Small intestine (tissue), 7 donors: ENCODE results near the gene RALB. TPM values are rescaled to one million over a fixed set of nuclear protein-coding genes. Genes with fewer than 3 reads are reported as not detected.

ENCODE experiments used
- DNase-seq, 2 donors: peaks; one replicate each; pipeline versions ENCODE4 v3.0.0 to v3.0.0-alpha.2; 2013
- FAIRE-seq: peaks from 2 replicates; lab custom pipeline; 2012; peaks lifted over from hg19 to GRCh38; lab: Jason Lieb, UNC
- H3K27ac ChIP-seq, 3 donors: one replicate each; pipeline ENCODE4 v1.5.1; 2013; ENCODE audit warnings: low read length in 2 of 3, mild to moderate bottlenecking in 2 of 3, control low read depth in 1 of 3, inconsistent platforms in 1 of 3, low read depth in 1 of 3, moderate library complexity in 1 of 3
- H3K27me3 ChIP-seq, 3 donors: one replicate each; pipeline ENCODE4 v1.6.1; 2013; ENCODE audit warnings: low read length in 3 of 3, inconsistent platforms in 1 of 3; ENCODE audit not compliant: control insufficient read depth in 3 of 3, insufficient read depth in 3 of 3
- H3K36me3 ChIP-seq, 3 donors: one replicate each; pipeline ENCODE4 v1.6.1; 2013; ENCODE audit warnings: low read length in 3 of 3, inconsistent platforms in 1 of 3, low read depth in 1 of 3, mild to moderate bottlenecking in 1 of 3, moderate library complexity in 1 of 3; ENCODE audit not compliant: control insufficient read depth in 3 of 3, insufficient read depth in 2 of 3
- H3K4me1 ChIP-seq, 3 donors: one replicate each; pipeline ENCODE4 v1.6.1; 2013; ENCODE audit warnings: low read length in 2 of 3, inconsistent platforms in 1 of 3, low read depth in 1 of 3, mild to moderate bottlenecking in 1 of 3, moderate library complexity in 1 of 3; ENCODE audit not compliant: control insufficient read depth in 3 of 3, insufficient read depth in 2 of 3
- H3K4me3 ChIP-seq, 3 donors: one replicate each; pipeline ENCODE4 v1.5.1; 2013; ENCODE audit warnings: low read length in 3 of 3, control low read depth in 1 of 3, inconsistent platforms in 1 of 3, low read depth in 1 of 3, mild to moderate bottlenecking in 1 of 3, moderate library complexity in 1 of 3
- H3K9me3 ChIP-seq, 2 donors: one replicate each; pipeline ENCODE4 v1.6.1; 2013; ENCODE audit warnings: low read depth in 1 of 2, low read length in 1 of 2; ENCODE audit not compliant: control insufficient read depth in 2 of 2, insufficient read depth in 1 of 2
- WGBS, 3 donors: extraction: QIAGEN DNeasy Blood & Tissue Kit; methylation state at CpG; one replicate each; pipeline ENCODE4 v1.1.7; 2013; 5-methylcytosine and 5-hydroxymethylcytosine counted together
- polyA plus RNA-seq, 4 donors: library from polyadenylated mRNA; stranded (reverse) in 3 of 4; unstranded in 1 of 4; fragments of 200-250 nt in 3 of 4; fragments of 120-200 nt in 1 of 4; gene quantifications; one replicate each; pipeline versions ENCODE4 v1.2.1 to v1.2.3, GENCODE V29; 2013
- donor health status: healthy with polysubstance abuse.
- donor health status: control.
- donor health status: control.
- donor health status: Bipolar disorder and iron deficiency.
- donor health status: healthy.

RALB gene
- polyA plus RNA-seq, 4 donors = 61.8 to 141 (median 75.3) TPM

DNA sequence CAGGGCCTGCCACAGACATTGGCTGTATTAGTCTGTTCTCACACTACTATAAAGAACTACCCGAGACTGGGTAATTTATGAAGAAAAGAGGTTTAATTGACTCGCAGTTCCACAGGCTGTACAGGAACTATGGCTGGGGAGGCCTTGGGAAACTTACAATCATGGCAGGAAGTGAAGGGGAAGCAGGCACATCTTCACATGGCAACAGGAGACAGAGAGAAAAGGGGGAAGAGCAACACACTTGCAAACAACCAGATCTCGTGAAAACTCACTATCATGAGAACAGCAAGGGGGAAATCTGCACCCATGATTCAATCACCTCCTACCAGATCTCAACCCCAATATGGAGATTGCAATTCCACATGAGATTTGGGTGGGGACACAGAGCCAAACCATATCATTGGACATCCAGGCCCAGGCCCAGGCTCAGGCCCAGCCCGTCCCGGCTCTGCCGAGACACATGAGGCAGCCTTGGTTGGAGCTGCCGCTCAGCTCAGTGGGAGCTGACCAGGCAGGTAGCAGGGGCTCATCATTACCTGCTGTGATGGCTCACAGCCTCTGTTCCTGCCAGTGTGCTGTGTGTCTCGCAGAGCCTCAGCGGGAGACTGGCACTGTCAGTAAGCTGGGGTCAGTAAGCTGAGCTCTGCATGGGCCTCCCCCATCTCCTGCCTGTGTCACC, 8.6 kb upstream of the RALB start:
- 97 to 98% (median 97%) methylated on average over 9 of the region's 9 CpGs for WGBS, 3 donors

GRCh38 chr2:120244656-120245519, 7.8 kb upstream of the RALB start:
- no peaks in the 10 kb centered on the region for H3K36me3 ChIP-seq
- peaks cover 0 to 3% (median 0%) of the 10 kb centered on the region in 3 donors for H3K27me3 ChIP-seq
- WGBS, 3 donors = 24 to 67% (median 44%) methylated on average over 12 of the region's 12 CpGs
- DNase-seq (peak; percentile 74 to 78), FAIRE-seq (no peak)
- peaks cover 0 to 3% of the 10 kb centered on the region in 2 donors for H3K9me3 ChIP-seq
- no peak overlapping the region for H3K4me3 ChIP-seq
- peak overlapping the region; percentile 87 to 96 (median 90) for H3K27ac ChIP-seq
- peaks cover 0 to 62% (median 12%) of the 10 kb centered on the region in 3 donors for H3K4me1 ChIP-seq

More for the DNA sequence above, 8.6 kb upstream of the RALB start:
- Histone ChIP-seq H3K4me3 (no peak overlapping the region), H3K9me3 (peaks cover 0 to 3% of the 10 kb centered on the region in 2 donors), H3K36me3 (peaks cover 0 to 2% (median 0%) of the 10 kb centered on the region in 3 donors), H3K27ac (peak overlapping the region in 2 of 3 donors; percentile 90 to 96), H3K27me3 (peaks cover 0 to 3% (median 0%) of the 10 kb centered on the region in 3 donors), H3K4me1 (peaks cover 0 to 71% (median 18%) of the 10 kb centered on the region in 3 donors)
- no peak for FAIRE-seq
- DNase-seq = no peak

- Histone ChIP-seq H3K9me3 (peaks cover 0 to 3% of the 10 kb centered on the region in 2 donors), H3K27me3 (peaks cover 0 to 3% (median 0%) of the 10 kb centered on the region in 3 donors), H3K36me3 (no peaks in the 10 kb centered on the region), H3K27ac (peak overlapping the region; percentile 87 to 96 (median 90)), H3K4me1 (peaks cover 0 to 54% (median 11%) of the 10 kb centered on the region in 3 donors), H3K4me3 (no peak overlapping the region)
- WGBS, 3 donors = 14 to 54% (median 38%) methylated on average over 15 of the region's 15 CpGs
- no peak for FAIRE-seq
- DNase-seq = peak; percentile 96
Measured at GRCh38 chr2:120245520-120246332, 6.9 kb upstream of the RALB start.

- WGBS, 3 donors = 38 to 62% (median 45%) methylated on average over 20 of the region's 20 CpGs
- H3K36me3 ChIP-seq = no peaks in the 10 kb centered on the region
- H3K4me1 ChIP-seq = peaks cover 0 to 51% (median 11%) of the 10 kb centered on the region in 3 donors
- FAIRE-seq (no peak), DNase-seq (no peak)
- H3K4me3 ChIP-seq = no peak overlapping the region
- H3K27ac ChIP-seq = peak overlapping the region in 1 of 3 donors; percentile 96
- peaks cover 0 to 3% of the 10 kb centered on the region in 2 donors for H3K9me3 ChIP-seq
- H3K27me3 ChIP-seq = peaks cover 0 to 3% (median 0%) of the 10 kb centered on the region in 3 donors
Measured at GRCh38 chr2:120246546-120247300, 5.9 kb upstream of the RALB start.

GRCh38 chr2:120247851-120248250, 4.8 kb upstream of the RALB start:
- H3K27me3 ChIP-seq = peaks cover 0 to 3% (median 0%) of the 10 kb centered on the region in 3 donors
- no peak overlapping the region for H3K27ac ChIP-seq
- H3K4me1 ChIP-seq = peaks cover 0 to 51% (median 11%) of the 10 kb centered on the region in 3 donors
- 74 to 86% (median 83%) methylated on average over 6 of the region's 6 CpGs for WGBS, 3 donors
- peaks cover 0 to 3% of the 10 kb centered on the region in 2 donors for H3K9me3 ChIP-seq
- H3K36me3 ChIP-seq = no peaks in the 10 kb centered on the region
- no peak for DNase-seq
- no peak overlapping the region for H3K4me3 ChIP-seq
- FAIRE-seq = no peak

DNA sequence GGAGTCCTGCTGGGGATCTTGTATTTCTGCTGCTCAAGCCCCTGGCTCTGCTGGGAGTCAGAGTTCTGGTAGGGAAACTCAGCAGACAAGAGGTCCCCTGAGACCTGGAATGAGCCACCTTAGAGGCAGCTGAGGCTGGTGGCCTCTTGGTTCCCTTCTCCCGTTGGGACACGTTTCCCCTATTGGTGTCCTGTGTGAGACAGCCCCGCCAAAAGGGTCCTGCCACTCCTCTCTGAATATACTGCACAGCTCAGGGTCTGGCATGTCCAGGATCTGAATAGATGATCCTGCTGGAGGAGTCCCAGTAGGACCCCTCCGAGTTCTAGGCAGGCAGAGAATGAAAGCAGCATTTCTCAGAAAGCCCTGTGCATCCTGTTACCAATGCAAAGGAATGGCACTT, 2.0 kb upstream of the RALB start:
- Histone ChIP-seq H3K36me3 (no peaks in the 10 kb centered on the region), H3K4me1 (peaks cover 4 to 27% (median 6%) of the 10 kb centered on the region in 3 donors), H3K27ac (no peak overlapping the region), H3K9me3 (no peaks in the 10 kb centered on the region), H3K4me3 (no peak overlapping the region), H3K27me3 (peaks cover 0 to 3% (median 0%) of the 10 kb centered on the region in 3 donors)
- no peak for FAIRE-seq
- WGBS, 3 donors = 81 to 93% (median 84%) methylated on average over 4 of the region's 4 CpGs
- DNase-seq = no peak

DNA sequence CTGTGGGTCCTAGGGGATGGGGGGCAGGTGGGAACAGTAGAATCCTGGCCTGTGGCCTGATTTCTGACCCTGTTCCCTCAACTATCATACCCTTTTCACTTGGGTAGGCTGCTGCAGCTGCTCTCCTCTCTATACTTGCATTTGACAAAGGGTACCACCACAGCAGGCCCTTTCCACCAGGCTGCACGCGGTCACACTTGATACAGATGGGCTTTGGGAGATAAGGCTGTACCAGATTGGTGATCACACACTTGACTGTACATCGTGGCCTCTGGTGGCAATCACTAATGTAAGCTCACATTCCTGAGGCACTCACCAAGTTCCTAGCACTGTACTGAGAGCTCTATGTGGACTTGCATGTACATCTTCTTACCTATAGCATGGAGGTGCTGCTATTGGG, 1.6 kb upstream of the RALB start:
- Histone ChIP-seq H3K4me3 (no peak overlapping the region), H3K27me3 (peaks cover 0 to 3% (median 0%) of the 10 kb centered on the region in 3 donors), H3K9me3 (peaks cover 0 to 2% of the 10 kb centered on the region in 2 donors), H3K27ac (no peak overlapping the region), H3K4me1 (peaks cover 4 to 23% (median 4%) of the 10 kb centered on the region in 3 donors), H3K36me3 (peaks cover 0 to 1% (median 0%) of the 10 kb centered on the region in 3 donors)
- no peak for FAIRE-seq
- no peak for DNase-seq
- 74 to 81% (median 75%) methylated on average over 3 of the region's 3 CpGs for WGBS, 3 donors
